T-helper 2 cell treated with Interferon-gamma antibody and Interleukin-4, amounts not matched to agents 5 μg/mL and 100 μg/mL, for 36 hours (primary cell): ENCODE measurements around the gene ZNF431.
"Not testable (repeated sequence)": the region's sequence is repeated elsewhere in the genome, so short reads cannot be mapped to it uniquely, and the experiment has no call there.

Source experiments
- DNase-seq: peaks from one replicate; pipeline ENCODE4 v3.0.0; 2021; ENCODE audit warnings: low spot score
- H3K27ac Mint-ChIP-seq: one replicate; pipeline ENCODE4 v1.8.0; 2021; ENCODE audit warnings: mild to moderate bottlenecking, mixed read lengths
- H3K27me3 Mint-ChIP-seq: one replicate; pipeline ENCODE4 v1.8.0; 2021; ENCODE audit warnings: low read depth, mixed read lengths
- H3K36me3 Mint-ChIP-seq: one replicate; pipeline ENCODE4 v1.8.0; 2021; ENCODE audit warnings: low read depth, mixed read lengths
- H3K4me1 Mint-ChIP-seq: one replicate; pipeline ENCODE4 v1.8.0; 2021; ENCODE audit warnings: low read depth, mixed read lengths
- H3K4me3 Mint-ChIP-seq: one replicate; pipeline ENCODE4 v1.8.0; 2022; ENCODE audit warnings: mild to moderate bottlenecking, moderate library complexity, mixed read lengths
- H3K9me3 Mint-ChIP-seq: one replicate; pipeline ENCODE4 v1.8.0; 2021; ENCODE audit warnings: mixed read lengths

ZNF431 gene

GRCh38 chr19:21130097-21130775 lies 11.6 kb upstream of the ZNF431 start:
- H3K36me3 Mint-ChIP-seq = peaks cover 15% of the 10 kb centered on the region
- H3K4me1 Mint-ChIP-seq = peaks cover 2% of the 10 kb centered on the region
- peaks cover 41% of the 10 kb centered on the region for H3K9me3 Mint-ChIP-seq
- no peak overlapping the region for H3K4me3 Mint-ChIP-seq
- H3K27me3 Mint-ChIP-seq = no peaks in the 10 kb centered on the region
- no peak overlapping the region for H3K27ac Mint-ChIP-seq
- DNase-seq = no peak

GRCh38 chr19:21133633-21134032 lies 8.2 kb upstream of the ZNF431 start:
- Mint-ChIP-seq H3K36me3 (peaks cover 2% of the 10 kb centered on the region), H3K27me3 (no peaks in the 10 kb centered on the region), H3K27ac (no peak overlapping the region), H3K9me3 (peaks cover 21% of the 10 kb centered on the region), H3K4me1 (peaks cover 2% of the 10 kb centered on the region), H3K4me3 (no peak overlapping the region)
- no peak for DNase-seq

- Mint-ChIP-seq H3K4me3 (no peak overlapping the region), H3K36me3 (peaks cover 2% of the 10 kb centered on the region), H3K27me3 (no peaks in the 10 kb centered on the region), H3K4me1 (peaks cover 2% of the 10 kb centered on the region), H3K9me3 (peaks cover 18% of the 10 kb centered on the region), H3K27ac (no peak overlapping the region)
- DNase-seq = no peak
Observed at GRCh38 chr19:21134934-21135366, 6.9 kb upstream of the ZNF431 start.

- peaks cover 13% of the 10 kb centered on the region for H3K9me3 Mint-ChIP-seq
- no peaks in the 10 kb centered on the region for H3K27me3 Mint-ChIP-seq
- DNase-seq = no peak
- peaks cover 2% of the 10 kb centered on the region for H3K4me1 Mint-ChIP-seq
- H3K4me3 Mint-ChIP-seq = no peak overlapping the region
- H3K27ac Mint-ChIP-seq = no peak overlapping the region
- peaks cover 2% of the 10 kb centered on the region for H3K36me3 Mint-ChIP-seq
Observed at GRCh38 chr19:21135433-21135832, 6.4 kb upstream of the ZNF431 start.

GRCh38 chr19:21138130-21138529 lies 3.7 kb upstream of the ZNF431 start:
- Mint-ChIP-seq H3K9me3 (peaks cover 12% of the 10 kb centered on the region), H3K4me3 (no peak overlapping the region), H3K36me3 (peaks cover 12% of the 10 kb centered on the region), H3K4me1 (peaks cover 12% of the 10 kb centered on the region), H3K27me3 (no peaks in the 10 kb centered on the region), H3K27ac (no peak overlapping the region)
- DNase-seq = no peak

GRCh38 chr19:21141006-21141405 lies 834 bp upstream of the ZNF431 start:
- DNase-seq, H3K27ac Mint-ChIP-seq, H3K27me3 Mint-ChIP-seq: not testable (repeated sequence)
- Mint-ChIP-seq H3K4me1 (peaks cover 14% of the 10 kb centered on the region), H3K4me3 (peak overlapping the region; percentile 29), H3K9me3 (peaks cover 18% of the 10 kb centered on the region), H3K36me3 (peaks cover 38% of the 10 kb centered on the region)

- H3K4me1 Mint-ChIP-seq = peaks cover 14% of the 10 kb centered on the region
- peak overlapping the region; percentile 98 for H3K4me3 Mint-ChIP-seq
- H3K27ac Mint-ChIP-seq = no peak overlapping the region
- H3K27me3 Mint-ChIP-seq = no peaks in the 10 kb centered on the region
- peaks cover 62% of the 10 kb centered on the region for H3K36me3 Mint-ChIP-seq
- peaks cover 32% of the 10 kb centered on the region for H3K9me3 Mint-ChIP-seq
- no peak for DNase-seq
Observed at GRCh38 chr19:21143428-21143827, 1.6 kb downstream of the ZNF431 start.

- no peak for DNase-seq
- H3K36me3 Mint-ChIP-seq = peaks cover 67% of the 10 kb centered on the region
- H3K4me3 Mint-ChIP-seq = no peak overlapping the region
- no peak overlapping the region for H3K27ac Mint-ChIP-seq
- H3K4me1 Mint-ChIP-seq = peaks cover 14% of the 10 kb centered on the region
- H3K9me3 Mint-ChIP-seq = peaks cover 36% of the 10 kb centered on the region
- H3K27me3 Mint-ChIP-seq = no peaks in the 10 kb centered on the region
Observed at GRCh38 chr19:21143854-21144253, 2.0 kb downstream of the ZNF431 start.

- peaks cover 96% of the 10 kb centered on the region for H3K36me3 Mint-ChIP-seq
- H3K27me3 Mint-ChIP-seq = no peaks in the 10 kb centered on the region
- DNase-seq = no peak
- no peak overlapping the region for H3K4me3 Mint-ChIP-seq
- peaks cover 9% of the 10 kb centered on the region for H3K4me1 Mint-ChIP-seq
- H3K27ac Mint-ChIP-seq = no peak overlapping the region
- H3K9me3 Mint-ChIP-seq = peaks cover 69% of the 10 kb centered on the region
Observed at GRCh38 chr19:21147540-21147939, 5.7 kb downstream of the ZNF431 start.

- Mint-ChIP-seq H3K4me1 (no peaks in the 10 kb centered on the region), H3K27ac (no peak overlapping the region), H3K9me3 (peaks cover 75% of the 10 kb centered on the region), H3K4me3 (no peak overlapping the region), H3K36me3 (peaks cover 99% of the 10 kb centered on the region), H3K27me3 (no peaks in the 10 kb centered on the region)
- no peak for DNase-seq
Observed at GRCh38 chr19:21148681-21149080, 6.8 kb downstream of the ZNF431 start.

GRCh38 chr19:21149877-21150276 lies 8.0 kb downstream of the ZNF431 start:
- Mint-ChIP-seq H3K4me3 (no peak overlapping the region), H3K27me3 (no peaks in the 10 kb centered on the region), H3K4me1 (no peaks in the 10 kb centered on the region), H3K27ac (no peak overlapping the region), H3K9me3 (peaks cover 71% of the 10 kb centered on the region), H3K36me3 (peaks cover 95% of the 10 kb centered on the region)
- no peak for DNase-seq

- Mint-ChIP-seq H3K27me3 (no peaks in the 10 kb centered on the region), H3K36me3 (peaks cover 93% of the 10 kb centered on the region), H3K4me1 (no peaks in the 10 kb centered on the region), H3K4me3 (no peak overlapping the region), H3K9me3 (peaks cover 75% of the 10 kb centered on the region), H3K27ac (no peak overlapping the region)
- no peak for DNase-seq
Observed at GRCh38 chr19:21151460-21151859, 9.6 kb downstream of the ZNF431 start.

- Mint-ChIP-seq H3K9me3 (peaks cover 53% of the 10 kb centered on the region), H3K27me3 (no peaks in the 10 kb centered on the region), H3K4me1 (no peaks in the 10 kb centered on the region), H3K36me3 (peaks cover 82% of the 10 kb centered on the region), H3K4me3 (no peak overlapping the region), H3K27ac (no peak overlapping the region)
- DNase-seq = no peak
Observed at GRCh38 chr19:21158523-21159135, 16.8 kb downstream of the ZNF431 start.

GRCh38 chr19:21164541-21164940 lies 22.7 kb downstream of the ZNF431 start:
- Mint-ChIP-seq H3K27me3 (no peaks in the 10 kb centered on the region), H3K4me3 (no peak overlapping the region), H3K36me3 (peaks cover 87% of the 10 kb centered on the region), H3K9me3 (peaks cover 43% of the 10 kb centered on the region), H3K27ac (no peak overlapping the region), H3K4me1 (no peaks in the 10 kb centered on the region)
- no peak for DNase-seq

GRCh38 chr19:21166436-21166835 lies 24.6 kb downstream of the ZNF431 start:
- H3K27ac Mint-ChIP-seq = no peak overlapping the region
- H3K36me3 Mint-ChIP-seq = peaks cover 87% of the 10 kb centered on the region
- no peak for DNase-seq
- no peak overlapping the region for H3K4me3 Mint-ChIP-seq
- no peaks in the 10 kb centered on the region for H3K4me1 Mint-ChIP-seq
- peaks cover 39% of the 10 kb centered on the region for H3K9me3 Mint-ChIP-seq
- H3K27me3 Mint-ChIP-seq = no peaks in the 10 kb centered on the region
